HCT116 (cell line): ENCODE measurements around the gene HYOU1.

Source experiments
- POLR2A ChIP-seq: IDR thresholded peaks from 2 replicates; pipeline ENCODE4 v1.7.0; 2011; ENCODE audit warnings: borderline replicate concordance; ENCODE audit not compliant: insufficient read depth, insufficient read length; ENCODE audit errors: extremely low read depth
- YY1 ChIP-seq: IDR thresholded peaks from 2 replicates; pipeline ENCODE4 v1.6.1; 2011; ENCODE audit warnings: low read length, low read depth, moderate library complexity, mild to moderate bottlenecking; ENCODE audit not compliant: insufficient replicate concordance; ENCODE audit errors: extremely low read depth
- ZNF274 ChIP-seq: fragments of 200-500 bp; sonication (Bioruptor generic); IDR thresholded peaks from 2 replicates; pipeline ENCODE4 v1.6.1; 2014; ENCODE audit warnings: mild to moderate bottlenecking, low read depth, low read length, inconsistent platforms
- TF ChIP-seq, protein P1 (sequence below), 3 experiments: fragments of 200-600 bp in 1 of 3; sonication (generic) in 1 of 3; IDR thresholded peaks in 2 of 3; conservative IDR thresholded peaks in 1 of 3; 2 replicates each; pipeline ENCODE4 v1.5.1; 2012 to 2017; ENCODE audit warnings: low read depth in 2 of 3, low read length in 2 of 3, antibody characterized with exemption in 1 of 3, borderline replicate concordance in 1 of 3, control low read depth in 1 of 3, mild to moderate bottlenecking in 1 of 3, mixed read lengths in 1 of 3, mixed run types in 1 of 3, moderate library complexity in 1 of 3; ENCODE audit not compliant: insufficient read depth in 1 of 3
- TF ChIP-seq, protein P2 (sequence below): IDR thresholded peaks from 2 replicates; pipeline ENCODE4 v1.6.1; 2012; ENCODE audit warnings: low read depth

GRCh38 chr11:119065369-119065768 is 8.4 kb upstream of the HYOU1 start:
- TF ChIP-seq YY1, result no peak
- no peak for TF ChIP-seq POLR2A
- TF ChIP-seq, protein P1, sequence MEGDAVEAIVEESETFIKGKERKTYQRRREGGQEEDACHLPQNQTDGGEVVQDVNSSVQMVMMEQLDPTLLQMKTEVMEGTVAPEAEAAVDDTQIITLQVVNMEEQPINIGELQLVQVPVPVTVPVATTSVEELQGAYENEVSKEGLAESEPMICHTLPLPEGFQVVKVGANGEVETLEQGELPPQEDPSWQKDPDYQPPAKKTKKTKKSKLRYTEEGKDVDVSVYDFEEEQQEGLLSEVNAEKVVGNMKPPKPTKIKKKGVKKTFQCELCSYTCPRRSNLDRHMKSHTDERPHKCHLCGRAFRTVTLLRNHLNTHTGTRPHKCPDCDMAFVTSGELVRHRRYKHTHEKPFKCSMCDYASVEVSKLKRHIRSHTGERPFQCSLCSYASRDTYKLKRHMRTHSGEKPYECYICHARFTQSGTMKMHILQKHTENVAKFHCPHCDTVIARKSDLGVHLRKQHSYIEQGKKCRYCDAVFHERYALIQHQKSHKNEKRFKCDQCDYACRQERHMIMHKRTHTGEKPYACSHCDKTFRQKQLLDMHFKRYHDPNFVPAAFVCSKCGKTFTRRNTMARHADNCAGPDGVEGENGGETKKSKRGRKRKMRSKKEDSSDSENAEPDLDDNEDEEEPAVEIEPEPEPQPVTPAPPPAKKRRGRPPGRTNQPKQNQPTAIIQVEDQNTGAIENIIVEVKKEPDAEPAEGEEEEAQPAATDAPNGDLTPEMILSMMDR (IDR thresholded peaks at IDR 0.05 in 2 of 3, conservative IDR thresholded peaks at IDR 0.05 in 1 of 3; ENCODE audit: borderline replicate concordance in 1 of 3, insufficient read depth in 1 of 3, low read depth in 2 of 3, low read length in 2 of 3), result peak; percentile 56 to 64 (median 58); a peak in 5 of 6 replicates
- TF ChIP-seq, protein P2, sequence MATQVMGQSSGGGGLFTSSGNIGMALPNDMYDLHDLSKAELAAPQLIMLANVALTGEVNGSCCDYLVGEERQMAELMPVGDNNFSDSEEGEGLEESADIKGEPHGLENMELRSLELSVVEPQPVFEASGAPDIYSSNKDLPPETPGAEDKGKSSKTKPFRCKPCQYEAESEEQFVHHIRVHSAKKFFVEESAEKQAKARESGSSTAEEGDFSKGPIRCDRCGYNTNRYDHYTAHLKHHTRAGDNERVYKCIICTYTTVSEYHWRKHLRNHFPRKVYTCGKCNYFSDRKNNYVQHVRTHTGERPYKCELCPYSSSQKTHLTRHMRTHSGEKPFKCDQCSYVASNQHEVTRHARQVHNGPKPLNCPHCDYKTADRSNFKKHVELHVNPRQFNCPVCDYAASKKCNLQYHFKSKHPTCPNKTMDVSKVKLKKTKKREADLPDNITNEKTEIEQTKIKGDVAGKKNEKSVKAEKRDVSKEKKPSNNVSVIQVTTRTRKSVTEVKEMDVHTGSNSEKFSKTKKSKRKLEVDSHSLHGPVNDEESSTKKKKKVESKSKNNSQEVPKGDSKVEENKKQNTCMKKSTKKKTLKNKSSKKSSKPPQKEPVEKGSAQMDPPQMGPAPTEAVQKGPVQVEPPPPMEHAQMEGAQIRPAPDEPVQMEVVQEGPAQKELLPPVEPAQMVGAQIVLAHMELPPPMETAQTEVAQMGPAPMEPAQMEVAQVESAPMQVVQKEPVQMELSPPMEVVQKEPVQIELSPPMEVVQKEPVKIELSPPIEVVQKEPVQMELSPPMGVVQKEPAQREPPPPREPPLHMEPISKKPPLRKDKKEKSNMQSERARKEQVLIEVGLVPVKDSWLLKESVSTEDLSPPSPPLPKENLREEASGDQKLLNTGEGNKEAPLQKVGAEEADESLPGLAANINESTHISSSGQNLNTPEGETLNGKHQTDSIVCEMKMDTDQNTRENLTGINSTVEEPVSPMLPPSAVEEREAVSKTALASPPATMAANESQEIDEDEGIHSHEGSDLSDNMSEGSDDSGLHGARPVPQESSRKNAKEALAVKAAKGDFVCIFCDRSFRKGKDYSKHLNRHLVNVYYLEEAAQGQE, result no peak
- TF ChIP-seq ZNF274, result no peak
